ENCODE measurements around the gene TSACC. TPM values are rescaled to one million over a fixed set of nuclear protein-coding genes. Genes with fewer than 3 reads are reported as not detected.

Gene TSACC
- total RNA-seq, 4 donors from 2014 or later: not detected

DNA sequence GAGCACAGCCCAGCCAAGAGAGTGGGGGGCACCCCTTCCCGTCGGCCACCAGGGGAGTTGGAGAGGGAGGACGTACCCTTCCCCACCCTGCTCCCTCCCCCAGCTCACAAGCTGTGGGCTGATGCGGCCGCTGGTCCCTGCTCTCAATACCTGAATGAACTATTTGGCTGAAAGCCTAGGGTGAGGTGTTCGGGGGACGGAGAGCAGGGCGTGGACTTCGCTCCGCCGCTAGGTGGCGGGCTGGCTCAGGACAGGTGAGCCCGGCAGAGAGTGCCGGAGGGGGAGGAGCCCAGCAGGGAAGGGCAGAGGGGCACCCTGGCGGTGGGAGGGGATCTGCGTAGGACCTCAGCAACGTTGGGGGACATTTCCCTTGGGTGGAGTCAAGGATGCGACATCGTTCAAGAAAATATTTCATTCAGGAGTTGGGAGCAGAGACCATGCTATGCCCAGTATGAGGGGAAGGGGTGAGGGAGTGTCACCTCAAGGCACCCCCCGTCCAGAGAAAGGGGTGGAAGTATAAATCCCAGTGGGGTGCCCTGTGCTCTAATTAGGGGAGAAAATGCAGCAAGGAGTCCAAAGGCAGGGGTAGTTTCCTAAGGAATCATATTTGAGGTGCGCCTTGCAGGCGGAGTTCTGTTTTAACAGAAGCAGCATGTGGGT, 18.7 kb downstream of the TSACC start:
- peaks cover 0 to 5% (median 3%) of the 10 kb centered on the region in 4 donors for H3K4me1 ChIP-seq
- TF ChIP-seq POLR2A (IDR thresholded peaks at IDR 0.05; ENCODE audit: low read depth) (no peak), EP300 (IDR thresholded peaks at IDR 0.05) (no peak), POLR2AphosphoS5 (IDR thresholded peaks at IDR 0.05) (no peak)
- TF ChIP-seq, protein P1, sequence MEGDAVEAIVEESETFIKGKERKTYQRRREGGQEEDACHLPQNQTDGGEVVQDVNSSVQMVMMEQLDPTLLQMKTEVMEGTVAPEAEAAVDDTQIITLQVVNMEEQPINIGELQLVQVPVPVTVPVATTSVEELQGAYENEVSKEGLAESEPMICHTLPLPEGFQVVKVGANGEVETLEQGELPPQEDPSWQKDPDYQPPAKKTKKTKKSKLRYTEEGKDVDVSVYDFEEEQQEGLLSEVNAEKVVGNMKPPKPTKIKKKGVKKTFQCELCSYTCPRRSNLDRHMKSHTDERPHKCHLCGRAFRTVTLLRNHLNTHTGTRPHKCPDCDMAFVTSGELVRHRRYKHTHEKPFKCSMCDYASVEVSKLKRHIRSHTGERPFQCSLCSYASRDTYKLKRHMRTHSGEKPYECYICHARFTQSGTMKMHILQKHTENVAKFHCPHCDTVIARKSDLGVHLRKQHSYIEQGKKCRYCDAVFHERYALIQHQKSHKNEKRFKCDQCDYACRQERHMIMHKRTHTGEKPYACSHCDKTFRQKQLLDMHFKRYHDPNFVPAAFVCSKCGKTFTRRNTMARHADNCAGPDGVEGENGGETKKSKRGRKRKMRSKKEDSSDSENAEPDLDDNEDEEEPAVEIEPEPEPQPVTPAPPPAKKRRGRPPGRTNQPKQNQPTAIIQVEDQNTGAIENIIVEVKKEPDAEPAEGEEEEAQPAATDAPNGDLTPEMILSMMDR (IDR thresholded peaks at IDR 0.05): peak; percentile 10 to 31 (median 29)
- H3K27me3 ChIP-seq: peaks cover 0 to 57% (median 9%) of the 10 kb centered on the region in 4 donors
- H3K36me3 ChIP-seq: no peaks in the 10 kb centered on the region
- no peak overlapping the region for H3K4me3 ChIP-seq
- intact Hi-C loops (cut with DNase I): no loop called here
- WGBS: 14% methylated on average over 18 of the region's 22 CpGs
- H3K27ac ChIP-seq (replicated peaks in 1 of 4): no peak overlapping the region
- H3K9me3 ChIP-seq: no peaks in the 10 kb centered on the region
- DNase-seq (ENCODE audit: extremely low spot score): no peak

DNA sequence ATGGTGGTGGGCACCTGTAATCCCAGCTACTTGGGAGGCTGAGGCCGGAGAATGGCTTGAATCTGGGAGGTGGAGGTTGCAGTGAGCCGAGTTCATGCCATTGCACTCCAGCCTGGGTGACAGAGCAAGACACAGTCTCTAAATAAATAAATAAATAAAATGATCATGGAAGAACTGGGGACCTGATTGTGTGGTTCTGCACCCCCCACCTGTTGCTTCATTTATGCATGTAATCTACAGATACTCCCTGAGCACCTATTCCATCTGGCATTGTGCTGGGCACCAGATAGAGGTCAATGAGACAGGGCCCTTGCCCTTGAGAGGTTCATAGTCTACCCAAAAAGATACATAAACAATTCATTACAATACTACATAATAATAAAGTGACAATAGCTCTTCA, 19.7 kb downstream of the TSACC start:
- TF ChIP-seq POLR2AphosphoS5 (IDR thresholded peaks at IDR 0.05) (no peak), EP300 (IDR thresholded peaks at IDR 0.05) (no peak), POLR2A (IDR thresholded peaks at IDR 0.05; ENCODE audit: low read depth) (no peak)
- TF ChIP-seq, protein P1 (IDR thresholded peaks at IDR 0.05): no peak
- WGBS: 95% methylated on average over 2 of the region's 2 CpGs
- Histone ChIP-seq H3K9me3 (no peaks in the 10 kb centered on the region), H3K36me3 (no peaks in the 10 kb centered on the region), H3K4me3 (no peak overlapping the region), H3K27me3 (peaks cover 0 to 62% (median 9%) of the 10 kb centered on the region in 4 donors), H3K27ac (replicated peaks in 1 of 4) (no peak overlapping the region), H3K4me1 (peaks cover 0 to 5% (median 3%) of the 10 kb centered on the region in 4 donors)
- intact Hi-C loops (cut with DNase I): no loop called here
- no peak for DNase-seq (ENCODE audit: extremely low spot score)

DNA sequence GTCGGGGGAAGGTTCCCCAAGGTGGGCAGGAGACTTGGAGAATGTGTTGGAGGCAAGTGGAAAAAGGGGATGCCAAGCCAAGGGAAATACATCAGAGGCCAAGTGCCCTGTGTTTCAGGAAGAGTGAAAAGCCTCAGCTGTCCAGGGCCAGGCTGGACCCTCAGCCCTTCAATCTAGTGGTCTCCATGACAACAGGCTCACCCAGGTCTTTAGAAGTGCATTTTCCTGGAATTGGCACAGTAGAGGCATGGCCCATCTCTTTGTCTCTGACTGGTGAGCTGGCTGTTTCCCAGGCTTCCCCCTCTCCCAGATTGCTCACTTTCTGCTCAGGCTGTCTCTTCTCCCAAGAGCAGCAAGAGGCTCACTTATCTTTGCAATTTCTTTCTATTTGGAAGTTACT, 20.3 kb downstream of the TSACC start:
- Histone ChIP-seq H3K4me3 (no peak overlapping the region), H3K9me3 (no peaks in the 10 kb centered on the region), H3K4me1 (peaks cover 0 to 5% (median 3%) of the 10 kb centered on the region in 4 donors), H3K27me3 (peaks cover 0 to 67% (median 9%) of the 10 kb centered on the region in 4 donors), H3K36me3 (no peaks in the 10 kb centered on the region), H3K27ac (replicated peaks in 1 of 4) (no peak overlapping the region)
- TF ChIP-seq POLR2A (IDR thresholded peaks at IDR 0.05; ENCODE audit: low read depth) (no peak), POLR2AphosphoS5 (IDR thresholded peaks at IDR 0.05) (no peak), EP300 (IDR thresholded peaks at IDR 0.05) (no peak)
- TF ChIP-seq, protein P1 (IDR thresholded peaks at IDR 0.05): no peak
- 93% methylated on average over 1 of the region's 1 CpG for WGBS
- DNase-seq (ENCODE audit: extremely low spot score): no peak
- intact Hi-C loops (cut with DNase I): no loop called here

DNA sequence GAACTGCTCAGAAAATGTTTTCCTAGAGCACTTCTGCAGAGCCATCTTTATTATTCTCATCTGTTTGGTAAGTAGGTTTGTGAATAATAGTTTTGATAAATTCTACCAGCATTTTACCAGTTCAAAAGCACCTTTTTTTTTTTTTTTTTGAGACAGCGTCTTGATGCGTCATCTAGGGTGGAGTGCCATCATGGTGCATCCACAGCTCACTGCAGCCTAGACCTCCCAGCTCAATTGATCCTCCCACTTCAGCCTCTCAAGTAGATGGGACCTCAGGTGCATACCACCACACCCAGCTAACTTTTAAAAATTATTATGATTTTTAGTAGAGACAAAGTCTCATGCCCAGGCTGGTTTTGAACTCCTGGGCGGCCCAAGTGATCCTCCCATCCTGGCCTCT, 20.9 kb downstream of the TSACC start:
- Histone ChIP-seq H3K9me3 (no peaks in the 10 kb centered on the region), H3K36me3 (no peaks in the 10 kb centered on the region), H3K4me3 (no peak overlapping the region), H3K27ac (replicated peaks in 1 of 4) (no peak overlapping the region), H3K27me3 (peaks cover 0 to 73% (median 9%) of the 10 kb centered on the region in 4 donors), H3K4me1 (peaks cover 0 to 5% (median 3%) of the 10 kb centered on the region in 4 donors)
- no peak for DNase-seq (ENCODE audit: extremely low spot score)
- no peak for TF ChIP-seq POLR2AphosphoS5 (IDR thresholded peaks at IDR 0.05)
- TF ChIP-seq, protein P1 (IDR thresholded peaks at IDR 0.05): no peak
- TF ChIP-seq POLR2A (IDR thresholded peaks at IDR 0.05; ENCODE audit: low read depth): no peak
- TF ChIP-seq EP300 (IDR thresholded peaks at IDR 0.05): no peak
- WGBS: 95% methylated on average over 3 of the region's 3 CpGs
- intact Hi-C loops (cut with DNase I): no loop called here

Measured in esophagus muscularis mucosa (tissue), 4 donors.